Superior temporal gyrus (tissue), 1 donor: ENCODE measurements around the gene RPTOR.

Source experiments
- DNase-seq: peaks from one replicate; pipeline ENCODE4 v3.0.0-alpha.2; 2016; ENCODE audit errors: extremely low spot score

Gene RPTOR

GRCh38 chr17:80876950-80877728 is 332.5 kb downstream of the RPTOR start:
- DNase-seq: no peak

- no peak for DNase-seq
Measured at GRCh38 chr17:80877729-80878303, 333.2 kb downstream of the RPTOR start.

GRCh38 chr17:80878876-80879722 is 334.5 kb downstream of the RPTOR start:
- no peak for DNase-seq

- no peak for DNase-seq
Measured at GRCh38 chr17:80879723-80880647, 335.3 kb downstream of the RPTOR start.

DNA sequence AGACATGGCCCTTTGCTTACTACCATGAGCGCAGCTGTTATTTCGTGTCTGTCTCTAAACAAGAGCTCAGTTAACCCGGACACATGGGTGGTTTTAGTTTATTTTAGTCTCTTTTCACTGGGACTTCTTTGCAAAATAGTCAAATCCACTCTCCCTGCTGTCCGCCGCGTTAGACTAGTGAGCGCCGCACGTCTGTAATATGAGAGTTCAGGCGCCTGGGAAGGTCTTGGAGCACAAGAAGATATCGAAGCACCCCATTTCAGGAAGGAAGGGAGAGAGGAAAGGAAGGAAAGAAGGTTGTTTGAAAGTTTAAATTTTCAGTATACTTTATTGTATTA is 336.0 kb downstream of the RPTOR start:
- DNase-seq: no peak

- DNase-seq: no peak
Measured at GRCh38 chr17:80881306-80881705, 336.7 kb downstream of the RPTOR start.

DNA sequence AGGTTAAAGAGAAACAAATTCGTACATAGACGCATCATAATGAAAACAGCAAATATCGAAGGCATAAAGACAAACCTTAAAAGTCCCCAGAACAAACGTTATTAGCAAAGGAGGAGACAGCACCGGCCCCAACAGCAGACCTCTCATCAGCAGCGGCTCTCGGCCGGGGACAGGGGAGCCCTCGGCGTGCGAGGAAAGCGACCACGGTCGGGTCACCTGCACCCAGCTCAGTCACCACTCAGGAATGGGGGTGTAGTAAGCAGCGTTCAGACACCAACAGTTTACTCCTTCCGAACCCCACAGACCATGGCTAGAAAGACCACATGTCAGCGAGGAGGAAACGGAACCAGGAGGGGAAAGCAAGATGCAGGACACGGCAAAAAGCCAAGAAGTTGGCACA is 337.7 kb downstream of the RPTOR start:
- no peak for DNase-seq

DNA sequence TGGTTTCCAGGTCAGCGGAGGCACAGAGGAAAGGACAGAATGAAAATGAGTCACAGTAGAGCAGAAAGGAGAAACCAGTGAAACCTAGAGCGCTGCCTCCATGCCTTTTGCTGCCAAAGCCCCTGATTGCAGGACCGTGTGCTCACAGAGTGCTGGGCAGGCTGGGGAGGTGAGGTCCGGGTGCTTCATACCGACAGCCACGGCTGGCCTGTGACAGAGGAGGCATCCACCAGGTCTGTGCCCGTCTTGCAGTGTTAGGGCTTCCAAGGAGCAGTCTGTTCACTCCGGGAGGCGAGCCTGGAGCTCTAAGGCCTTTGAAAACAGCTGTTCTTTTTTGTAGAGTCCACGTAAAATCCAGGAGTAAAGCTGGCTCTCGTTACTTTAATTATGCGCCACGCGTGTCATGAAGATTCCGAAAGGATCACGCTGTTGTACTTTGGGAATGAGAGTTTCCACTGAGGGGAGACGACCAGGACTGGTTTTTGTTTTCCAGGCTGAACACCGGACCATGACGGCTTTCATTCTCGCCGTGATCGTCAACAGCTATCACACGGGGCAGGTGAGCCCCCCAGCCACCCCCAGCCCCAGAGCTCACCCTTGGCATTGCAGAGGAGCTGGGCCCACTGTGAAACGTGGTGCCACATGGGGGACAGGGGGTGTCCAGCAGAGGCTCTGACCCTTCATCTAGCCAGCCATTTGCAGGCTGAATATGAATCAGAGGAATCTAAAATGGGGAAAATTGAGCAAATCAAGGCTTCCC is 338.5 kb downstream of the RPTOR start:
- no peak for DNase-seq

- DNase-seq: no peak
Measured at GRCh38 chr17:80883831-80884735, 339.4 kb downstream of the RPTOR start.

DNA sequence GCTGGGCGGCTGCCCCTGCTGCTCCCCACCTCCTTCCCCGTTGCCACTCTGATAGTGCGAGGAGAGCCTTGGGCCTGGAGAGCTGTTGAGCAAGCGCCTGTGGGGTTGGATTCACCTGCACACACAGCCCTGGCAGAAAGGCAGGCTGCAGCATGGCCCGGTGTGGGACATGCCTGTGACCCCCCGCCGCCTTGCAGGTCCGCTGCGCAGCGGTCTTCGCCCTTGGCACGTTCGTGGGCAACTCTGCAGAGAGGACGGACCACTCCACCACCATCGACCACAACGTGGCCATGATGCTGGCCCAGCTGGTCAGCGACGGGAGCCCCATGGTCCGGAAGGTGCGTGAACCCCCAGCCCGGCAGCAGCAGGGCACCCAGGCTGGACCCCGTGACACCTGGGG is 340.2 kb downstream of the RPTOR start:
- no peak for DNase-seq

DNA sequence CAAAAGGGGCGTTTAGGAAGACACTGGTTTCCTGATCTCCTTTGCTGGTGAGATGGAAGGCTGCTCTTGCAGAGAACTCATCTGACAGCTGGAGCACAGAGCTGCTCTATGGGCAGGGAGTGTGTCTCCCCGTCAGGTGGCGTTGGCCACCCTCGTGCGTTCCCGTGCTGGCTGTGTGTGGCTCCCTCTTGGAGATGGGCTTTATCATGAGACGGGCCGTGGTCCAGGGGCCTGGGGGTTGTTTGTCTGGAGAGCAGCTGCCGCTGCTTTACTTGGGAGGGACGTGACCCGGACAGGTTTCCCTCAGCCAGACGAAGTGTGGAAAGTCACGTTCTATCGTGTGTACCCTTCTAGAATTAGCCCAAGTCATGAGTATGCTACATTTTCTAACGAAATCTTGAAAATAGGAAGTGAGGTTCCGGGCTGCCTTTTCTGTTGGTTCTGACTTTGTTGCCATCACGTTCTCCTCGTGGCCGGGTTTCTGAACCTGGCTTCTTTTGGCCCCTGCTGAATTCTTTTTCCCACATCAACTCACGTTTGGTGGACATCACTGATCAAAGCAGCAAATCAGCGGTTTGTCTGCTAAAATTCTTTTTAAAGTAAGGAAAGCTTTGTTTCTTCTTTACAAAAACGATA is 341.4 kb downstream of the RPTOR start:
- DNase-seq: no peak

DNA sequence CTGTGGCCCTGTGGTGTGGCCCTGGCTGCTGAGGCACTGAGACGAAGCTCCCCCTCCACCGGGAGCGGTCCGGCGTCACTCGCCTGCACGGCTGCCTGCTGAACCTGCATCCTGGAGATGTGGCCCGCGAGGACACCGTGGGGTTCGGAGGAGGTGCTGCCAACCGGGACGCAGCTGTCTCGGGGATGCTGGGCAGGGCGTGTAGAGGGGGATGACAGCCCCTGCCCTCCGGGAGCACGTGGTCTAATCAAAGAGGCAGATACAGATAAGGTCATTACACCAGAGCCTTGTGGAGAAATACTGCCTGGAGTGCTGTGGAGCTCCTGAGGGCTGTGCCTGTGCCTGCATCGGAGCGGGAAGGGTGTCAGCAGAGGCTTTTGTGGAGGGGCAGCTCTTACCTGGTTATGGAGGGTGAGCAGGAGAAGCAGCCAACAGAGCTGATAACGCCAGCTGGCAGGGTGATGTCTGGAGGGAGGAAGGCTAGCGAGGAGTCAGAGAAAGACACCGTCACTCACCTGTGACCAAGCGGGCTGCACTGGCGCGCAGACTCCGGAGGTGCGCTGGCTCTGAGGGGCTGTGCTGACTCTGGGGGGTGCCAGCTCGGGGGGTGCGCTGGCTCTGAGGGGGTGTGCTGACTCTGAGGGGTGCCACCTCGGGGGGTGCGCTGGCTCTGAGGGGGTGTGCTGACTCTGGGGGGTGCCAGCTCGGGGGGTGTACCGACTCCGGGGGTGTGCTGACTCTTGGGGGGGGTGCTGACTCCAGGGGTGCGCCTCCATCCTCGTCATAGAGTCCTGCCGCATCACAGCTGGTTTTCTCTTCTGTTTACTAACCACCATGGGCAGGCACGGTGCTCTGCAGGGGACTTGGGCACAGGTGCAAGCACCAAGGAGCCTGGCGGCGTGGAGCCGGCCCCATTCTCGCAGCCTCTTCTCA is 342.3 kb downstream of the RPTOR start:
- DNase-seq: no peak

DNA sequence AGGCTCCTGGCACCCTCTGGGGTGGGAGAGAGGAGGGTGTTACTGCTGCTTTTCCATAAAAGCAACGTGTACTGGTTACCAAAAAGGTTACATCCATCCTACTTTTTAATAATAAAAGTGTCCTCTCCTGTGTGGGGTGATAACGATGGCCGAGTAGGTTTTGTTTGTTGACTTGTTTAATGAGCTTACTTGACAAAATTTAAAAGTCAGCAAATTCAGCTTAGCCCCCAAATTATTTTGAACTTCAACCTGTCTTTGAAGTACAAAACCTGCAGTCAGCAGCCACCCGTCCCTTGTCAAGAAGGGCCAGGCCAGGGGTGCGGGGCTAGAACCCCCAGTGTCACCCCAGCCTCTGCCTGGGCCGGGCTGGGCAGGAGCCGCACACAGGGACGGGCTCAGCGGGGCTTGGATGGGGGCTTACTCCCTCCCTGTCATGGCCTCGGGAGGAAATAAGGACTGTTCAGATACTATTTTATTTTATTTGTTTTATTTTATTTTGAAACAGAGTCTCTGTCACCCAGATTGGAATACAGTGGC is 343.1 kb downstream of the RPTOR start:
- DNase-seq: no peak

DNA sequence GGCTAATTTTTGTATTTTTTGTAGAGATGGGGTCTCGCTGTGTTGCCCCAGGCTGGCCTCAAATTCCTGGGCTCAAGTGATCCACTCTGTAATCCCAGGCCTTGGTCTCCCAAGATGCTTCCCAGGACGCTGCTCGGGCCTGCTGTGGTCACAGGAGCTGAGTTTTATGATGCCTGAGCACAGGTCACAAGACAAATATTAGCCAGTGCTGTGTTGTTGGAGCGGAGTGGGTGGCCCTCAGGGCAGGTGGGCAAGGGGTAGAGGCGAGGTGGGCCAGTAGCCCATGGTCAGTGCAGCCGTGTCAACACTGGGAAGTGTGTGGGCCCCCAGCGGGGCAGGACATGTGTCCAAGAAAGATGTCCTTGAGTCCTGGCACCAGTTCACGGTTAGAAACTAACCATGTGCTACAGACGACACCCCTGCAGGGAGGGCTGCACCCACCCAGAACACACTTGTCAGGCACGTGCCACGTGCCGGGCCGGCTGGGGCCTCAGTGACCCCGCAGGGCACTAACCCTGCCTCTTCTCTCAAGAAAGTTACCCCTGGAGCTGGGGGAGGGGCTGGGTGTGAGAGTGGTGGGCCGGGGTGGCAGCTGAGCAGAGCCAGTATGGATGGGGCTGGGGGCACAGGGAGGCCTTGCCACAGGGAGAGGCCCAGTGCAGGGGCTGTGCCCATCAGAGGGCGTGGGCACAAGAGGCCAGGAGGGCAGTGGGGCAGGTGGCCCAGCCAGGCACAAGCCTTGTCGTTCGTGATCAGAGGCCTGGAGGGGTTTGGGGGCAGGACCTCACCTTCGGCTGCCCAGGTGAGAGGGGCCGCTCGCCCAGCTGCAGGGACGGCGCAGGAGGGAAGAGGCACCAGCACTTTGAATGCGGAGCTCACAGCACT is 343.9 kb downstream of the RPTOR start:
- no peak for DNase-seq

GRCh38 chr17:80889231-80890195 is 344.9 kb downstream of the RPTOR start:
- DNase-seq: no peak
